Measurements from ENCODE around the gene SLC26A9.

SLC26A9 gene

DNA sequence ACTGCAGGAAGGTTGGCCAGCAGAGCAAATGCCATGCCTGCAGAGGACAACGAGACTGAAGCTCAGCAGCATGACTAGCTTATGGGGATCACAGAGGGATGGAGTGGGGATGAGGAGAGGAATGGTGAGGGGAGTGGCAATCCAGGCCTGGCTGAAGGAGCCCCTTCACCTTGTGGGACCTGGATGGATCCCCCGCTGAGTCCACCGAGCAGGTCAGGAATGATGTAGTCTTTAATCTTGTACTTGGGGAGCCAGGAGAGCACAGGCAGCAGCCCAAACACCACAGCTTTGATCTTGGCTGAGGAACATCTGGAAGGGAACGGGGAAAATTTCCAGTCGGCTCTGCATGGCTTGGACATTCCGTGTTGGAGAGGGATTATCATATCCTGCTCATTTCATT, 10.5 kb downstream of the SLC26A9 start:
- Histone ChIP-seq H3K36me3 (ENCODE audit: insufficient read depth) (no peaks in the 10 kb centered on the region), H4K20me1 (ENCODE audit: insufficient read depth) (no peaks in the 10 kb centered on the region), H3K79me2 (ENCODE audit: insufficient read depth, low read depth) (no peaks in the 10 kb centered on the region), H2AFZ (ENCODE audit: low read depth) (no peak overlapping the region), H3K4me2 (no peak overlapping the region), H3K4me1 (ENCODE audit: low read depth, poor library complexity, severe bottlenecking) (no peaks in the 10 kb centered on the region), H3K4me3 (IDR thresholded peaks at IDR 0.05; ENCODE audit: insufficient read depth, low read depth, low read length) (no peak overlapping the region), H3K27me3 (ENCODE audit: insufficient read depth, low read depth) (no peaks in the 10 kb centered on the region; the same call in 1 of the 2 replicates), H3K9ac (no peak overlapping the region), H3K27ac (no peak overlapping the region)
- TF ChIP-seq, protein P1, sequence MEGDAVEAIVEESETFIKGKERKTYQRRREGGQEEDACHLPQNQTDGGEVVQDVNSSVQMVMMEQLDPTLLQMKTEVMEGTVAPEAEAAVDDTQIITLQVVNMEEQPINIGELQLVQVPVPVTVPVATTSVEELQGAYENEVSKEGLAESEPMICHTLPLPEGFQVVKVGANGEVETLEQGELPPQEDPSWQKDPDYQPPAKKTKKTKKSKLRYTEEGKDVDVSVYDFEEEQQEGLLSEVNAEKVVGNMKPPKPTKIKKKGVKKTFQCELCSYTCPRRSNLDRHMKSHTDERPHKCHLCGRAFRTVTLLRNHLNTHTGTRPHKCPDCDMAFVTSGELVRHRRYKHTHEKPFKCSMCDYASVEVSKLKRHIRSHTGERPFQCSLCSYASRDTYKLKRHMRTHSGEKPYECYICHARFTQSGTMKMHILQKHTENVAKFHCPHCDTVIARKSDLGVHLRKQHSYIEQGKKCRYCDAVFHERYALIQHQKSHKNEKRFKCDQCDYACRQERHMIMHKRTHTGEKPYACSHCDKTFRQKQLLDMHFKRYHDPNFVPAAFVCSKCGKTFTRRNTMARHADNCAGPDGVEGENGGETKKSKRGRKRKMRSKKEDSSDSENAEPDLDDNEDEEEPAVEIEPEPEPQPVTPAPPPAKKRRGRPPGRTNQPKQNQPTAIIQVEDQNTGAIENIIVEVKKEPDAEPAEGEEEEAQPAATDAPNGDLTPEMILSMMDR (conservative IDR thresholded peaks at IDR 0.05; ENCODE audit: low read depth, low read length), result no peak

DNA sequence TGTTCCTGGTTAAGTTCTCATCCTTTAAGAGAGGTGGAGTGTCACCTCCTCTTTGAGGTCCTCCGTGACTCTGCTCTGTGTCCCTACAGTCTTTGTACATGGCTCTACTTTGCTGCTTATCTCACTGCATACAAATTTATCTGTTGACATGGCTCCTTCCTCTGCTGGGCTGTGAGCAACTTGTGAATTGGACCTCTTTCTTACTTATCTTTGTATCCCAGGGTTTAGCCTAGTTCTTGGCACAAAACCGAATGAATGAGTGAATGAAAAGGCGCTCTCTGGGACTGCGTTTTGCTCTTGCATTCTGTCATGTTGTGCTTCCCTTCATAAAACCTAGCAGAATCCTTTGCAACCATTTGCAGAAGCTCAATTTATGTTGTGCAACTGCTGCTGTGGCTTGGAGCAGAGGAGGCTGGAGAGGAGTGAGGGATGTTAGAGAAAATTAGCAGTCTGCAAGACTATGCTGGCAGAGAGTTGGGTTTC, 12.4 kb downstream of the SLC26A9 start:
- Histone ChIP-seq H2AFZ (ENCODE audit: low read depth) (no peak overlapping the region), H3K4me2 (no peak overlapping the region), H3K27me3 (ENCODE audit: insufficient read depth, low read depth) (no peaks in the 10 kb centered on the region; the same call in 1 of the 2 replicates), H4K20me1 (ENCODE audit: insufficient read depth) (no peaks in the 10 kb centered on the region), H3K27ac (no peak overlapping the region), H3K9ac (no peak overlapping the region), H3K79me2 (ENCODE audit: insufficient read depth, low read depth) (no peaks in the 10 kb centered on the region), H3K4me1 (ENCODE audit: low read depth, poor library complexity, severe bottlenecking) (no peaks in the 10 kb centered on the region), H3K4me3 (IDR thresholded peaks at IDR 0.05; ENCODE audit: insufficient read depth, low read depth, low read length) (no peak overlapping the region), H3K36me3 (ENCODE audit: insufficient read depth) (no peaks in the 10 kb centered on the region)
- TF ChIP-seq, protein P1 (conservative IDR thresholded peaks at IDR 0.05; ENCODE audit: low read depth, low read length), result no peak

DNA sequence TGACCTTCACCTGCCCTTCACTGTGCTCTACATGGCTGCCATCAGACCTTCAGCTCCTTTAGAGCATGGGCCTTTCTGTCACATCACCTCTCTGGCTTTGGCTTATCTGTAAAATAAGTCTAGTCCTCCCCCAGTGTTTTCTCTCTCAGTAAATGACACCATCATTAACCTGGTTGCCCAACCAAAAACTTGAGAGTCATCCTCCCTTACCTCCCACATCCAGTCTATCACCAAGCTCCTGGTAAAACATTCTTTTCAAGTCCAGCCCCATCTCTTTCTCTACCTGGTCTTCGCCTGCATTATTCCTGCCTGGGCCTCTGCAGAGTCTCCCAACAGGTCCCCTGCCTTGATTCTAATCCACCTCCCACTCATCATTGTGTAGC, 13.1 kb downstream of the SLC26A9 start:
- TF ChIP-seq, protein P1 (conservative IDR thresholded peaks at IDR 0.05; ENCODE audit: low read depth, low read length), result no peak
- Histone ChIP-seq H2AFZ (ENCODE audit: low read depth) (no peak overlapping the region), H3K36me3 (ENCODE audit: insufficient read depth) (no peaks in the 10 kb centered on the region), H3K9ac (no peak overlapping the region), H3K4me2 (no peak overlapping the region), H3K79me2 (ENCODE audit: insufficient read depth, low read depth) (no peaks in the 10 kb centered on the region), H3K27ac (no peak overlapping the region), H4K20me1 (ENCODE audit: insufficient read depth) (no peaks in the 10 kb centered on the region), H3K4me3 (IDR thresholded peaks at IDR 0.05; ENCODE audit: insufficient read depth, low read depth, low read length) (no peak overlapping the region), H3K4me1 (ENCODE audit: low read depth, poor library complexity, severe bottlenecking) (no peaks in the 10 kb centered on the region), H3K27me3 (ENCODE audit: insufficient read depth, low read depth) (no peaks in the 10 kb centered on the region; the same call in 1 of the 2 replicates)

DNA sequence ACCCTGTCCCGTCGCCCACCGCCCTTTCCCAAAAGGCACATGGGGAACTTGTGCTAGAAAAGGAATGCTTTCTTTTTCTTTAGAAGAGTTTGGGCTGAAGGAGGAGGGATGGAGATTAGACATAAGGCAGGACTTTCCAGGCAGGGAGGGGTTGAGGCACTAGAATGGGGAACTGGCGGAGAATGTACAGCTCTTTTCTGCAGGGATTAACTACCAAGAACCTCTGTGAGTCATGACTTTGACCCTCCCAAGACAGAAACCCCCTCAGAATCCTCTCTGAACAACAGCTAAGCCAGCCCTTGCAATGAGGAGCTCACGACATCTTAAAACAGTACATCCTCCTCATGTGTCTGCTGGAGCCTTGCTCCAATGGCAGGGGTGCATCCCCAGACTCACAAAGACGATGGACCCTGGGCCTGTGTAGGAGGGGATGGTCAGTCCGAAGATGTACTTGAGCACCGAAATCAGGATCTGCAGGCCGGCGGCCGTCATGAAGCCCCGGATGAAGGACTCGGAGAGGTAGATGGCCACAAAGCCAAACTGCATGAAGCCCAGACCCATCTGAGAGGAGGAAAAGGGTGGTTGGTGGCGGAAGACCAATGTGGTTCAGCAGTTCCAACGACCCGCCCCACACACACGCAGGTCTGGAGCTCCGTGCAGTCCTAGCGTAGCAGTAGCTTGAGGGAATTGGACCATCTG, 13.6 kb downstream of the SLC26A9 start:
- Histone ChIP-seq H3K27ac (no peak overlapping the region), H3K4me1 (ENCODE audit: low read depth, poor library complexity, severe bottlenecking) (no peaks in the 10 kb centered on the region), H4K20me1 (ENCODE audit: insufficient read depth) (no peaks in the 10 kb centered on the region), H3K79me2 (ENCODE audit: insufficient read depth, low read depth) (no peaks in the 10 kb centered on the region), H3K27me3 (ENCODE audit: insufficient read depth, low read depth) (no peaks in the 10 kb centered on the region; the same call in 1 of the 2 replicates), H3K9ac (no peak overlapping the region), H2AFZ (ENCODE audit: low read depth) (no peak overlapping the region), H3K4me3 (IDR thresholded peaks at IDR 0.05; ENCODE audit: insufficient read depth, low read depth, low read length) (no peak overlapping the region), H3K36me3 (ENCODE audit: insufficient read depth) (no peaks in the 10 kb centered on the region), H3K4me2 (no peak overlapping the region)
- TF ChIP-seq, protein P1 (conservative IDR thresholded peaks at IDR 0.05; ENCODE audit: low read depth, low read length), result no peak

All from KMS-11 (cell line).